Lower leg skin (tissue), 3 donors: ENCODE data around the gene MRPL55.
"Not testable (repeated sequence)": the region's sequence is repeated elsewhere in the genome, so short reads cannot be mapped to it uniquely, and the experiment has no call there.

Source experiments
- POLR2A ChIP-seq, 2 donors: fragments of 450-650 bp; IDR thresholded peaks; one replicate each; pipeline ENCODE4 v1.6.1; 2016 to 2017; ENCODE audit warnings: antibody characterized with exemption in 2 of 2, mild to moderate bottlenecking in 1 of 2, moderate library complexity in 1 of 2
- TF ChIP-seq, protein P1 (sequence below), 3 donors: fragments of 450-650 bp; IDR thresholded peaks; one replicate each; pipeline ENCODE4 v1.5.1; 2016; ENCODE audit warnings: antibody characterized with exemption in 3 of 3, mild to moderate bottlenecking in 3 of 3, moderate library complexity in 2 of 3

DNA sequence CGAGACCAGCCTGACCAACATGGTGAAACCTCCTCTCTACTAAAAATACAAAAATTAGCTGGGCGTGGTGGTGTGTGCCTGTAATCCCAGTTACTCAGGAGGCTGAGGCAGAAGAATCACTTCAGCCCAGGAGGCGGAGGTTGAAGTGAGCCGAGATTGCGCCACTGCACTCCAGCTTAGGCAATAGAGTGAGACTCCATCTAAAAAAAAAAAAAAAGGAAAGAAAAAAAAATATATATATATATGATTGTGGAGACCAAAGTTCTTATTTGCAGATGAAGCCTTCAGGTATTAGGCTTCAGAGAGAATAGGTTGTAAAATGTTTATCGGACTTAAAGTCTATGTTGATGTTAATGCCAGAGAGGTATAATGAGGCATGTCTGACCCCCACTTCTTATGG, 2.2 kb upstream of the MRPL55 start:
- TF ChIP-seq, protein P1, sequence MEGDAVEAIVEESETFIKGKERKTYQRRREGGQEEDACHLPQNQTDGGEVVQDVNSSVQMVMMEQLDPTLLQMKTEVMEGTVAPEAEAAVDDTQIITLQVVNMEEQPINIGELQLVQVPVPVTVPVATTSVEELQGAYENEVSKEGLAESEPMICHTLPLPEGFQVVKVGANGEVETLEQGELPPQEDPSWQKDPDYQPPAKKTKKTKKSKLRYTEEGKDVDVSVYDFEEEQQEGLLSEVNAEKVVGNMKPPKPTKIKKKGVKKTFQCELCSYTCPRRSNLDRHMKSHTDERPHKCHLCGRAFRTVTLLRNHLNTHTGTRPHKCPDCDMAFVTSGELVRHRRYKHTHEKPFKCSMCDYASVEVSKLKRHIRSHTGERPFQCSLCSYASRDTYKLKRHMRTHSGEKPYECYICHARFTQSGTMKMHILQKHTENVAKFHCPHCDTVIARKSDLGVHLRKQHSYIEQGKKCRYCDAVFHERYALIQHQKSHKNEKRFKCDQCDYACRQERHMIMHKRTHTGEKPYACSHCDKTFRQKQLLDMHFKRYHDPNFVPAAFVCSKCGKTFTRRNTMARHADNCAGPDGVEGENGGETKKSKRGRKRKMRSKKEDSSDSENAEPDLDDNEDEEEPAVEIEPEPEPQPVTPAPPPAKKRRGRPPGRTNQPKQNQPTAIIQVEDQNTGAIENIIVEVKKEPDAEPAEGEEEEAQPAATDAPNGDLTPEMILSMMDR (IDR thresholded peaks at IDR 0.05): not testable (repeated sequence)
- not testable (repeated sequence) for TF ChIP-seq POLR2A (IDR thresholded peaks at IDR 0.05)
